Fibroblast of lung (primary cell): ENCODE results near the gene SGMS2. TPM values are rescaled to one million over a fixed set of nuclear protein-coding genes. Genes with fewer than 3 reads are reported as not detected.
"Not testable (repeated sequence)": the region's sequence is repeated elsewhere in the genome, so short reads cannot be mapped to it uniquely, and the experiment has no call there.

ENCODE experiments used
- DNase-seq, 2 donors: peaks; one replicate each; pipeline versions ENCODE4 v3.0.0 to v3.0.0-alpha.2; 2010; ENCODE audit warnings: low read depth in 2 of 2
- H2AFZ ChIP-seq: 2 replicates; pipeline ENCODE4 v1.5.1; 2012; ENCODE audit warnings: low read length, control low read depth, inconsistent platforms
- H3K27ac ChIP-seq: 2 replicates; pipeline ENCODE4 v1.5.1; 2011; ENCODE audit warnings: low read length, control low read depth; ENCODE audit not compliant: insufficient read depth
- H3K27me3 ChIP-seq: 2 replicates; pipeline ENCODE4 v1.5.1; 2011; ENCODE audit warnings: mild to moderate bottlenecking, low read length; ENCODE audit not compliant: control insufficient read depth, insufficient read depth
- H3K36me3 ChIP-seq: 2 replicates; pipeline ENCODE4 v1.5.1; 2011; ENCODE audit warnings: low read length; ENCODE audit not compliant: control insufficient read depth, insufficient read depth
- H3K4me1 ChIP-seq: 2 replicates; pipeline ENCODE4 v1.5.1; 2011; ENCODE audit warnings: low read length; ENCODE audit not compliant: control insufficient read depth, insufficient read depth; ENCODE audit errors: extremely low read depth
- H3K4me2 ChIP-seq: 2 replicates; pipeline ENCODE4 v1.5.1; 2011; ENCODE audit warnings: low read length, control low read depth; ENCODE audit not compliant: insufficient read depth; ENCODE audit errors: extremely low read depth
- H3K4me3 ChIP-seq, 4 experiments: fragments of 200-600 bp in 1 of 4; sonication (generic) in 1 of 4; replicated peaks in 1 of 4; 2 replicates each; pipeline ENCODE4 v1.5.1; 2011 to 2016; ENCODE audit warnings: low read length in 4 of 4, low read depth in 3 of 4, mild to moderate bottlenecking in 3 of 4, control low read depth in 2 of 4, inconsistent platforms in 1 of 4, mixed read lengths in 1 of 4; ENCODE audit not compliant: insufficient read depth in 1 of 4; ENCODE audit errors: control extremely low read depth in 1 of 4
- H3K79me2 ChIP-seq: 2 replicates; pipeline ENCODE4 v1.5.1; 2012; ENCODE audit warnings: mild to moderate bottlenecking, low read length, inconsistent platforms; ENCODE audit not compliant: control insufficient read depth, insufficient read depth
- H3K9ac ChIP-seq: 2 replicates; pipeline ENCODE4 v1.5.1; 2011; ENCODE audit warnings: mild to moderate bottlenecking, low read length, control low read depth; ENCODE audit not compliant: insufficient read depth
- H3K9me3 ChIP-seq: 2 replicates; pipeline ENCODE4 v1.5.1; 2012; ENCODE audit warnings: low read depth, low read length; ENCODE audit not compliant: control insufficient read depth, insufficient read depth
- H4K20me1 ChIP-seq: 2 replicates; pipeline ENCODE4 v1.5.1; 2011; ENCODE audit warnings: low read length; ENCODE audit not compliant: control insufficient read depth, insufficient read depth; ENCODE audit errors: extremely low read depth
- EZH2 ChIP-seq: IDR thresholded peaks from 2 replicates; pipeline ENCODE4 v1.5.1; 2012; ENCODE audit warnings: low read length, control low read depth, mild to moderate bottlenecking; ENCODE audit errors: missing control alignments
- polyA plus RNA-seq, 2 donors: library from polyadenylated mRNA; depleted of rRNA in 1 of 2; stranded (reverse) in 1 of 2; unstranded in 1 of 2; fragments of >200 nt; gene quantifications; 2 replicates each; pipeline ENCODE4 v1.2.1, GENCODE V29; 2011 to 2012; ENCODE audit warnings: missing spikeins in 1 of 2
- total RNA-seq: library from RNA; depleted of rRNA; stranded (reverse); fragments of >200 nt; gene quantifications from 2 replicates; pipeline ENCODE4 v1.2.1, GENCODE V29; 2014
- TF ChIP-seq, protein P1 (sequence below), 2 donors: IDR thresholded peaks in 1 of 2; conservative IDR thresholded peaks in 1 of 2; 1 replicate in 1 of 2; 2 replicates in 1 of 2; pipeline ENCODE4 v1.5.1; 2011 to 2012; ENCODE audit warnings: low read length in 2 of 2, control low read depth in 1 of 2, inconsistent platforms in 1 of 2, low read depth in 1 of 2, mild to moderate bottlenecking in 1 of 2

Gene SGMS2
- total and polyA plus RNA-seq, 2 donors (not counting 1 experiment from before 2014, with no cell fraction given): 63.7 to 82.7 TPM

DNA sequence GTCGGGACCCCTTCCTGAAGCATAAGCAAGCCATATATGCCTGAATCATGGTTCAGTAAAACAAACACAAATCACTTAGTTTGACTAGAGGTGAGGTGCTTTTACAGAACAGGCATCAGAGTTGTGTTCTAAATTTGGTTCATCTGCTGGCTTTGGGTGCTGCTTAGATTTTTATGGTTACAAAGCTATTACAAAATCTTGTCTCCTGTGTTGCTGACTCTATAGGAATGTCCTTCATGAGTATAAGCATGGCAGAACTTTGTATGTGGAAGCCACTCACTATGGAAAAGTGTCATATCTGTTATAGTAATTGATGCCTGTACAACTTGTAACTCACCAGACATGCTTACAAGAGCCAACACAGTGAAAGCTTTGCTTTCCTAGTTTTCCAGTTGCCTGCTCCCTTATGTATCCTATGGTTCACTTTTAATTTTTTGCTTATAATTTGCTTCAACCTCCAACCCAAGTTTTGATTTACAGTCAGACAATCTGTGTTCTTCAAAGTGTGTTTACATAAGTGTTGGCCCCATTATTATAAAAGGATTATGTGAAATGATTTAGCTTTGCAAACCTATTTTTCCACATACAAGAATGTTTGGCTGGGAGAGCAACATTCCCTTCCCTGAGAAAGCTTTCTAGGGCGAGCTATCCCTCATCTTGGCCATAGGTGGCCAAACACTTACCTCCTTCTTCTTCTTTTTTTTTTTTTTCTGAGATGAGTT, 76.6 kb downstream of the SGMS2 start:
- H3K9ac ChIP-seq: no peak overlapping the region
- no peak overlapping the region for H3K4me3 ChIP-seq
- H4K20me1 ChIP-seq: no peaks in the 10 kb centered on the region
- H3K9me3 ChIP-seq: no peaks in the 10 kb centered on the region
- no peak overlapping the region for H3K4me2 ChIP-seq
- no peaks in the 10 kb centered on the region for H3K79me2 ChIP-seq
- DNase-seq: no peak
- H3K27me3 ChIP-seq: no peaks in the 10 kb centered on the region
- H3K27ac ChIP-seq: no peak overlapping the region
- H2AFZ ChIP-seq: no peak overlapping the region
- TF ChIP-seq EZH2: no peak
- TF ChIP-seq, protein P1, sequence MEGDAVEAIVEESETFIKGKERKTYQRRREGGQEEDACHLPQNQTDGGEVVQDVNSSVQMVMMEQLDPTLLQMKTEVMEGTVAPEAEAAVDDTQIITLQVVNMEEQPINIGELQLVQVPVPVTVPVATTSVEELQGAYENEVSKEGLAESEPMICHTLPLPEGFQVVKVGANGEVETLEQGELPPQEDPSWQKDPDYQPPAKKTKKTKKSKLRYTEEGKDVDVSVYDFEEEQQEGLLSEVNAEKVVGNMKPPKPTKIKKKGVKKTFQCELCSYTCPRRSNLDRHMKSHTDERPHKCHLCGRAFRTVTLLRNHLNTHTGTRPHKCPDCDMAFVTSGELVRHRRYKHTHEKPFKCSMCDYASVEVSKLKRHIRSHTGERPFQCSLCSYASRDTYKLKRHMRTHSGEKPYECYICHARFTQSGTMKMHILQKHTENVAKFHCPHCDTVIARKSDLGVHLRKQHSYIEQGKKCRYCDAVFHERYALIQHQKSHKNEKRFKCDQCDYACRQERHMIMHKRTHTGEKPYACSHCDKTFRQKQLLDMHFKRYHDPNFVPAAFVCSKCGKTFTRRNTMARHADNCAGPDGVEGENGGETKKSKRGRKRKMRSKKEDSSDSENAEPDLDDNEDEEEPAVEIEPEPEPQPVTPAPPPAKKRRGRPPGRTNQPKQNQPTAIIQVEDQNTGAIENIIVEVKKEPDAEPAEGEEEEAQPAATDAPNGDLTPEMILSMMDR (conservative IDR thresholded peaks at IDR 0.05 in 1 of 2, IDR thresholded peaks at IDR 0.05 in 1 of 2; ENCODE audit: low read depth in 1 of 2, low read length in 2 of 2): no peak
- H3K4me1 ChIP-seq: peaks cover 3% of the 10 kb centered on the region
- no peaks in the 10 kb centered on the region for H3K36me3 ChIP-seq

DNA sequence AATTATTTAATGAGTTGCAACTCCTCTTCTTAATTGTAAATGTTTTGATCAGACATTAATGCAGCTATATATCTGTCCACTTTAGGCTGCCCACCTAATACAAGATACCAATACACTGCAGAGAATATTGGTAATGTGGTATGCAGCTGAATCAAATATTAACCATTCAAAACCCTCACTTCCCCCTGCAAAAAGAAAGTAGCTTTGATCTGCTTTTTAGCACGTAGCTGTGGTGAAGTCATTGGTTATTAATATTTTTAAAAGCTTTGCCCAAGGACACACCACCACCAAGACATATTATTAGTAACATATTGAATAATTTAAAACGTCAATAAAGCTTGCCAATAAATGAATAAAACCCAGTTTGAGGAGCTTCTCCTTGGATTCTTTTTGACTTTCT, 78.0 kb downstream of the SGMS2 start:
- H3K27me3 ChIP-seq: no peaks in the 10 kb centered on the region
- no peak for DNase-seq
- no peak overlapping the region for H3K9ac ChIP-seq

DNA sequence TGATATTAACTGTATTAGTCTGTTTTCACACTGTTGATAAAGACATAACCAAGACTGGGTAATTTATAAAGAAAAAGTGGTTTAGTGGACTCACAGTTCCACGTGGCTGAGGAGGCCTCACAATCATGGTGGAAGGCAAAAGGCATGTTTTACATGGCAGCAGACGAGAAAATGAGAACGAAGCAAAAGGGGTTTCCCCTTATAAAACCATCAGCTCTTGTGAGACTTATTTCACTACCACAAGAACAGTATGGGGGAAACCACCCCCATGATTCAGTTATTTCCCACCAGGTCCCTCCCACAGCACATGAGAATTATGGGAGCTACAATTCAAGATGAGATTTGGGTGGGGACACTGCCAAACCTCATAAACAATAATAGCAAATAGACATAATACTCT, 80.3 kb downstream of the SGMS2 start:
- not testable (repeated sequence) for H3K4me3 ChIP-seq, H3K27me3 ChIP-seq, H4K20me1 ChIP-seq, H3K4me2 ChIP-seq, H3K9ac ChIP-seq, H3K36me3 ChIP-seq, H3K79me2 ChIP-seq, H3K9me3 ChIP-seq, H2AFZ ChIP-seq, DNase-seq, H3K27ac ChIP-seq, H3K4me1 ChIP-seq

More for the DNA sequence above, 78.0 kb downstream of the SGMS2 start:
- Histone ChIP-seq H3K4me1 (no peaks in the 10 kb centered on the region), H3K9me3 (no peaks in the 10 kb centered on the region), H3K36me3 (no peaks in the 10 kb centered on the region), H3K79me2 (no peaks in the 10 kb centered on the region), H3K27ac (no peak overlapping the region), H4K20me1 (no peaks in the 10 kb centered on the region), H3K4me3 (no peak overlapping the region), H2AFZ (no peak overlapping the region), H3K4me2 (no peak overlapping the region)
- TF ChIP-seq, protein P1 (conservative IDR thresholded peaks at IDR 0.05 in 1 of 2, IDR thresholded peaks at IDR 0.05 in 1 of 2; ENCODE audit: low read depth in 1 of 2, low read length in 2 of 2): no peak
- TF ChIP-seq EZH2: no peak
